Fibroblast of lung (primary cell): ENCODE data around the gene MBD6.

Source experiments
- CTCF ChIP-seq, 2 donors: IDR thresholded peaks in 1 of 2; conservative IDR thresholded peaks in 1 of 2; 1 replicate in 1 of 2; 2 replicates in 1 of 2; pipeline ENCODE4 v1.5.1; 2011 to 2012; ENCODE audit warnings: low read length in 2 of 2, control low read depth in 1 of 2, inconsistent platforms in 1 of 2, low read depth in 1 of 2, mild to moderate bottlenecking in 1 of 2
- EZH2 ChIP-seq: IDR thresholded peaks from 2 replicates; pipeline ENCODE4 v1.5.1; 2012; ENCODE audit warnings: low read length, control low read depth, mild to moderate bottlenecking; ENCODE audit errors: missing control alignments

GRCh38 chr12:57522887-57523705, 472 bp downstream of the MBD6 start:
- TF ChIP-seq CTCF (conservative IDR thresholded peaks at IDR 0.05 in 1 of 2, IDR thresholded peaks at IDR 0.05 in 1 of 2; ENCODE audit: low read depth in 1 of 2, low read length in 2 of 2) (no peak), EZH2 (no peak)
